Heart right ventricle (tissue), 16 donors: ENCODE measurements around the gene TMTC2. TPM values are rescaled to one million over a fixed set of nuclear protein-coding genes. Genes with fewer than 3 reads are reported as not detected.

ENCODE experiments used
- ATAC-seq, 8 donors: fragments of 200-7000 bp; cut with Tn5 transposase; one replicate each; pipeline ENCODE4 v1.9.1; 2020; ENCODE audit warnings: mild to moderate bottlenecking in 8 of 8, moderate library complexity in 8 of 8, moderate number of reproducible peaks in 1 of 8
- DNase-seq, 2 donors: peaks; one replicate each; pipeline ENCODE4 v3.0.0-alpha.2; 2020
- H3K27ac ChIP-seq, 10 donors: fragments of 200-600 bp; sonication (generic) in 2 of 10; one replicate each; pipeline versions ENCODE4 v1.5.0 to v1.8.0; 2020 to 2022; ENCODE audit warnings: mild to moderate bottlenecking in 3 of 10
- H3K27me3 ChIP-seq, 7 donors: fragments of 200-600 bp; one replicate each; pipeline ENCODE4 v1.8.0; 2021 to 2022; ENCODE audit warnings: mild to moderate bottlenecking in 2 of 7
- H3K36me3 ChIP-seq, 9 donors: fragments of 200-600 bp; sonication (generic) in 1 of 9; one replicate each; pipeline versions ENCODE4 v1.5.0 to v1.8.0; 2020 to 2022; ENCODE audit warnings: mild to moderate bottlenecking in 2 of 9
- H3K4me1 ChIP-seq, 9 donors: fragments of 200-600 bp; sonication (generic) in 1 of 9; one replicate each; pipeline versions ENCODE4 v1.5.0 to v1.8.0; 2020 to 2022; ENCODE audit warnings: mild to moderate bottlenecking in 4 of 9
- H3K4me3 ChIP-seq, 10 donors: fragments of 200-600 bp; sonication (generic) in 2 of 10; one replicate each; pipeline versions ENCODE4 v1.5.0 to v1.8.0; 2020 to 2022; ENCODE audit warnings: mild to moderate bottlenecking in 7 of 10, moderate library complexity in 2 of 10
- H3K9me3 ChIP-seq, 11 donors: fragments of 200-600 bp in 10 of 11; sonication (generic) in 2 of 11; one replicate each; pipeline versions ENCODE4 v1.5.0 to v1.8.0; 2013 to 2022; ENCODE audit warnings: mild to moderate bottlenecking in 2 of 11, control low read depth in 1 of 11, moderate library complexity in 1 of 11
- WGBS, 2 donors: extraction: QIAGEN DNeasy Blood & Tissue Kit; methylation state at CpG; one replicate each; pipeline ENCODE4 v1.1.7; 2013; ENCODE audit warnings: inconsistent platforms in 1 of 2; 5-methylcytosine and 5-hydroxymethylcytosine counted together
- intact Hi-C, 10 donors: fragments of 100-400 bp; cut with DNase I; formaldehyde crosslinking; loops; one replicate each; pipeline versions ENCODE4 v1.11.1 to v1.14.2; 2022
- polyA plus RNA-seq, 2 donors: library from polyadenylated mRNA; stranded (reverse); fragments of 200-250 nt; gene quantifications; one replicate each; pipeline ENCODE4 v1.2.3, GENCODE V29; 2013
- total RNA-seq, 10 donors: library from RNA; stranded (reverse); fragmentation: NEBNext Ultra II Directional in 3 of 10; extraction: Animal tissue kit (Norgen Biotek cat#: 25700) in 3 of 10; gene quantifications; one replicate each; pipeline versions ENCODE4 v1.2.1 to v1.2.4, GENCODE V29; 2021 to 2023
- TF ChIP-seq, protein P1 (sequence below), 9 donors: fragments of 200-600 bp; sonication (generic) in 2 of 9; IDR thresholded peaks; one replicate each; pipeline versions ENCODE4 v1.5.0 to v1.8.0; 2021 to 2022; ENCODE audit warnings: antibody characterized with exemption in 9 of 9, mild to moderate bottlenecking in 5 of 9, moderate library complexity in 1 of 9
- donor health status: Arrhythmogenic right ventricular cardiomyopathy.
- donor health status: ischemic (EF 13 %, LVEDD 7.1; RV severe dilation, severe dysfunction).
- donor health status: healthy with polysubstance abuse.
- donor health status: DM: no; HTN: yes; CAD: no.
- donor health status: DM: no; HTN: no; CAD: no.
- donor health status: ischemic (EF 25% LVEDD 6.9; RV normal size, moderate dysfunction).
- donor health status: ischemic (EF 25% LVEDD 5.7; RV mildly dilated, moderate dysfunction).
- donor health status: healthy.
- donor health status: DM: yes; HTN: yes; CAD: no.
- donor health status: Ischemic cardiomyopathy.
- donor health status: ischemic (EF 35%, LVEDD 5.7; RV mildly dilated, moderate dysfunction).
- donor health status: nonischemic (EF 11% LVEDD 7.7; RV severe dilation, severe dysfunction).
- donor health status: DM: yes; HTN: yes; CAD: no.
- donor health status: PGD.
- donor health status: ischemic (EF 29% LVEDD 5.4; RV normal size, mild dysfunction).
- donor health status: nonischemic (EF 23%, LVEDD 6.1; RV moderate dilation, normal function).

The TMTC2 gene
- total and polyA plus RNA-seq, 12 donors, result 1.6 to 4.4 (median 2.6) TPM

DNA sequence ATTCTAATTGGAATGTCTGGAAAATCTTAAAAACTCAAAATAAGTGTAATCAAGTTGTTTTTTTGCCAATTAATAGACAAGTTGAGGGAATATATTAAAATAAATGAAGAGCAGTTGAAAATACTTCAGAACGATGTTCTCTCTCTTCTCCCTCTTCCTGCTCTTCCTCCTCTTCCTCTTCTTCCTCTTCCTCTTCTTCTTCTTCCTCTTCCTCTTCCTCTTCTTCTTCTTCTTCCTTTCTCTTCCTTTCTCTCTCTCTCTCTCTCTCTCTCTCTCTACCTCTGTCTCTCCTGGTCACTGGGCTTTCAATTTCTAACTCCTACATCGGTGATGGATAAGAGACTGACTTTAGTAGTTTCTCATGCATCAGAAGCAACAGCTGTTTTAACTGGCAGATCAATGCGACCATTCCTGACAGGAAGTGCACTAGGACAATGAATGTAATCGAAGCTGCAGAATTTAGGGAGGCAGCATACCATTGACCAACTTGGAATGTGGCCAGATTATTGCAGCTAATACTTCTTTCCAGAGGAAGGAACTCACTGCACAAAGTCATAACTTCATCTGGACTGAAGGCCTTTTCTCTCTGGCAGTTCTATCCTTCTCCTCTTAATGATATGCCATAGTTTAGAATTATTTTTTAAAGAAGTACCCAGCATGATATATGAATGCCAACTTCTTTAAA, 13.8 kb upstream of the TMTC2 start:
- 38 to 48% methylated on average over 4 of the region's 4 CpGs for WGBS, 2 donors
- DNase-seq, result no peak
- H3K27ac ChIP-seq, result no peak overlapping the region
- ATAC-seq, result no peak
- TF ChIP-seq, protein P1, sequence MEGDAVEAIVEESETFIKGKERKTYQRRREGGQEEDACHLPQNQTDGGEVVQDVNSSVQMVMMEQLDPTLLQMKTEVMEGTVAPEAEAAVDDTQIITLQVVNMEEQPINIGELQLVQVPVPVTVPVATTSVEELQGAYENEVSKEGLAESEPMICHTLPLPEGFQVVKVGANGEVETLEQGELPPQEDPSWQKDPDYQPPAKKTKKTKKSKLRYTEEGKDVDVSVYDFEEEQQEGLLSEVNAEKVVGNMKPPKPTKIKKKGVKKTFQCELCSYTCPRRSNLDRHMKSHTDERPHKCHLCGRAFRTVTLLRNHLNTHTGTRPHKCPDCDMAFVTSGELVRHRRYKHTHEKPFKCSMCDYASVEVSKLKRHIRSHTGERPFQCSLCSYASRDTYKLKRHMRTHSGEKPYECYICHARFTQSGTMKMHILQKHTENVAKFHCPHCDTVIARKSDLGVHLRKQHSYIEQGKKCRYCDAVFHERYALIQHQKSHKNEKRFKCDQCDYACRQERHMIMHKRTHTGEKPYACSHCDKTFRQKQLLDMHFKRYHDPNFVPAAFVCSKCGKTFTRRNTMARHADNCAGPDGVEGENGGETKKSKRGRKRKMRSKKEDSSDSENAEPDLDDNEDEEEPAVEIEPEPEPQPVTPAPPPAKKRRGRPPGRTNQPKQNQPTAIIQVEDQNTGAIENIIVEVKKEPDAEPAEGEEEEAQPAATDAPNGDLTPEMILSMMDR (IDR thresholded peaks at IDR 0.05), result no peak
- H3K36me3 ChIP-seq, result no peaks in the 10 kb centered on the region
- H3K4me1 ChIP-seq, result peaks cover 0 to 13% (median 0%) of the 10 kb centered on the region in 9 donors
- no peaks in the 10 kb centered on the region for H3K27me3 ChIP-seq
- H3K4me3 ChIP-seq, result no peak overlapping the region
- intact Hi-C loops, result no loop called here
- H3K9me3 ChIP-seq, result no peaks in the 10 kb centered on the region

DNA sequence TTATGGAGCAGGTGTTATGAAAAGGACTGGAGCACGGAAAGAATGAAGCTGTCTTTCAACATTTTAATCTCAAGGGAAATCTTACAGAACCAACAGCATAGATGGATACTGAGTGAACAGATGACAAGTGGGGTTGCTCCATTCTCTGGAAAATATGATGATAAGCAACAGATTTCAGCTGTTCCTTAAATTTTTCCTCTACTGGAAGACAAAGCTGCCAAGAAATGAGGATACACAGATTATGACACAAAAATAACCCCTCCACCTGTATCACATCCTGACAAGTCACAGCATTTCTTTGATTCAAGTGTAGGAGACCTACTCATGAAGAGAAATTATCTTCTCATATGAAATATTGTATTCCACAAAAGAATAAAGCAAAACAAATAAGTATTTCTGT, 13.0 kb upstream of the TMTC2 start:
- Histone ChIP-seq H3K4me3 (no peak overlapping the region), H3K4me1 (peaks cover 0 to 13% (median 0%) of the 10 kb centered on the region in 9 donors), H3K27me3 (no peaks in the 10 kb centered on the region), H3K27ac (no peak overlapping the region), H3K9me3 (no peaks in the 10 kb centered on the region), H3K36me3 (no peaks in the 10 kb centered on the region)
- DNase-seq, result no peak
- intact Hi-C loops, result no loop called here
- ATAC-seq, result no peak
- 64 to 79% methylated on average over 1 of the region's 1 CpG for WGBS, 2 donors
- TF ChIP-seq, protein P1 (IDR thresholded peaks at IDR 0.05), result no peak

DNA sequence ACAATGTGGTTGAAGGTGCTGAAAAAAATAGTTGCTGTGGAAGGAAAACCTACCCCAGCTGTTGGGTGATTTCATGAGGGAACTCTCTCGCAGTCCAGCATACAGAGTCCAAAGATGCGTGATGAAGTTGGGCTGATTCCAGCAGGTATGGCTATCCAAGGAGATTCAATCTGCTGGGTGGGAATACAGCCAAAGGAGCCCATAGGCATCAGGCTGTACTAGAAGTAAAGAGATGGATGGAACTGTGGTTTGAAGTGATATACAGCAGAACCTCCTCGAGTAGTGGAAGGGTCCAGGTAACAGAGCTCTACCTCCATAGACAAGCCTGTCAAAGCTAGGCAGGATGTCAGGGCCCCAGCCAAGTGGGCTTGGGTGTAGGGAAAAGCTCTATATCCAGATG, 11.5 kb upstream of the TMTC2 start:
- 90 to 92% methylated on average over 3 of the region's 3 CpGs for WGBS, 2 donors
- TF ChIP-seq, protein P1 (IDR thresholded peaks at IDR 0.05), result no peak

DNA sequence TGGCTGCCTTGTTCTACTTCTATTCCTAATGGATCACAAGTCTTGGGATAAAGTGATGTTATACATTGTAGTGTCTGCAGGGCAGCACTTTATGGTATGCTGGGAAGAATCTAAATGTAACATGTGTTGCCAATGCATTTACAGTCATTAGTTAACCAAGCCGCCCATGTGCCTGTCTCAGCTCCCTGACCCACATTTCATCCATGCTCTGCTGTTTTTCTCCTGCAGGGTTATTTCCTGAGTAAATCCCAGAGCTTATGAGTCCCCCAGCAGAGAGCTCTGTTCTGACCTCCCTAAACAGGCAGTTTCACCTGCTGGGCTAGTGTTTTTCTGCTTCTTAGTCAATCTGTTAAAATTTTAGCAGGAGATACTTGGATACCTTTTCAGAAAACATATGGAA, 4.4 kb upstream of the TMTC2 start:
- intact Hi-C loops, result loop anchor here in 7 of 10 donors (10.0 kb wide), 3 partner anchors 1142 to 1822 kb away; no protein-coding TSS in a partner anchor
- TF ChIP-seq, protein P1 (IDR thresholded peaks at IDR 0.05), result no peak
- H3K9me3 ChIP-seq, result no peaks in the 10 kb centered on the region
- 77 to 86% methylated on average over 1 of the region's 1 CpG for whole genome bisulfite sequencing, 2 donors
- ATAC-seq (no peak), DNase-seq (no peak)
- peaks cover 0 to 9% (median 3%) of the 10 kb centered on the region in 9 donors for H3K4me1 ChIP-seq
- H3K27me3 ChIP-seq, result peaks cover 0 to 4% (median 0%) of the 10 kb centered on the region in 7 donors
- no peaks in the 10 kb centered on the region for H3K36me3 ChIP-seq
- no peak overlapping the region for H3K27ac ChIP-seq
- no peak overlapping the region for H3K4me3 ChIP-seq

More for the DNA sequence above, 11.5 kb upstream of the TMTC2 start:
- Histone ChIP-seq H3K27me3 (no peaks in the 10 kb centered on the region), H3K36me3 (no peaks in the 10 kb centered on the region), H3K27ac (no peak overlapping the region), H3K4me1 (peaks cover 0 to 13% (median 0%) of the 10 kb centered on the region in 9 donors), H3K9me3 (no peaks in the 10 kb centered on the region), H3K4me3 (no peak overlapping the region)
- ATAC-seq, result no peak
- intact Hi-C loops, result loop anchor here in 1 of 10 donors (5.0 kb wide), 1 partner anchor 392 kb away; no protein-coding TSS in a partner anchor
- no peak for DNase-seq
